GM23338 (cell line): ENCODE data around the gene AK9. TPM values are rescaled to one million over a fixed set of nuclear protein-coding genes. Genes with fewer than 3 reads are reported as not detected.

Experiments
- ATAC-seq: fragments of 200-7000 bp; cut with Tn5 transposase; 3 replicates; pipeline ENCODE4 v1.9.1; 2020
- DNase-seq: peaks from one replicate; pipeline ENCODE4 v3.0.0-alpha.2; 2015; ENCODE audit warnings: low spot score
- H2AFZ ChIP-seq: fragments of 200-600 bp; sonication (generic); 2 replicates; pipeline ENCODE4 v1.8.0; 2016; ENCODE audit warnings: antibody characterized with exemption, mild to moderate bottlenecking, moderate library complexity
- H3F3A ChIP-seq: fragments of 200-600 bp; sonication (generic); replicated peaks from 2 replicates; pipeline ENCODE4 v1.8.0; 2017; ENCODE audit warnings: antibody characterized with exemption, mixed run types, low read depth
- H3K27ac ChIP-seq: fragments of 200-600 bp; sonication (generic); 2 replicates; pipeline ENCODE4 v1.6.1; 2016; ENCODE audit warnings: low read depth
- H3K27me3 ChIP-seq: fragments of 200-600 bp; sonication (generic); 2 replicates; pipeline ENCODE4 v1.8.0; 2016; ENCODE audit warnings: mild to moderate bottlenecking, mixed run types, moderate library complexity; ENCODE audit not compliant: insufficient read depth
- H3K36me3 ChIP-seq: fragments of 200-600 bp; sonication (generic); 2 replicates; pipeline ENCODE4 v1.8.0; 2016; ENCODE audit warnings: mild to moderate bottlenecking; ENCODE audit not compliant: insufficient read depth
- H3K4me1 ChIP-seq: fragments of 200-600 bp; sonication (generic); 2 replicates; pipeline ENCODE4 v1.8.0; 2016; ENCODE audit warnings: mild to moderate bottlenecking, moderate library complexity; ENCODE audit not compliant: insufficient read depth
- H3K4me2 ChIP-seq: fragments of 200-600 bp; sonication (generic); 2 replicates; pipeline ENCODE4 v1.7.1; 2017; ENCODE audit warnings: mixed run types
- H3K4me3 ChIP-seq: fragments of 200-600 bp; sonication (generic); 2 replicates; pipeline ENCODE4 v1.6.1; 2016; ENCODE audit warnings: mixed run types
- H3K79me2 ChIP-seq: fragments of 200-600 bp; sonication (generic); replicated peaks from 2 replicates; pipeline ENCODE4 v1.8.0; 2017; ENCODE audit warnings: mild to moderate bottlenecking; ENCODE audit not compliant: insufficient read depth
- H3K9me2 ChIP-seq: fragments of 200-600 bp; sonication (generic); 2 replicates; pipeline ENCODE4 v1.8.0; 2017; ENCODE audit not compliant: insufficient read depth
- H4K20me1 ChIP-seq: fragments of 200-600 bp; sonication (generic); replicated peaks from 2 replicates; pipeline ENCODE4 v1.8.0; 2017; ENCODE audit warnings: mild to moderate bottlenecking; ENCODE audit not compliant: insufficient read depth
- H3K27ac Mint-ChIP-seq: 2 replicates; pipeline ENCODE4 v1.8.0; 2020; ENCODE audit warnings: inconsistent platforms, mild to moderate bottlenecking, moderate library complexity, mixed read lengths
- H3K27me3 Mint-ChIP-seq: 3 replicates; pipeline ENCODE4 v1.8.0; 2022; ENCODE audit warnings: low read depth, mild to moderate bottlenecking, moderate library complexity, mixed read lengths, inconsistent platforms; ENCODE audit not compliant: insufficient read depth, poor library complexity
- H3K36me3 Mint-ChIP-seq: 3 replicates; pipeline ENCODE4 v1.8.0; 2021; ENCODE audit warnings: low read depth, mild to moderate bottlenecking, inconsistent platforms, moderate library complexity, mixed read lengths
- H3K4me1 Mint-ChIP-seq: 3 replicates; pipeline ENCODE4 v1.8.0; 2020; ENCODE audit warnings: mild to moderate bottlenecking, inconsistent platforms, mixed read lengths
- H3K4me3 Mint-ChIP-seq: 3 replicates; pipeline ENCODE4 v1.8.0; 2021; ENCODE audit warnings: moderate library complexity, mild to moderate bottlenecking, inconsistent platforms, mixed read lengths
- H3K9me3 Mint-ChIP-seq: 3 replicates; pipeline ENCODE4 v1.8.0; 2020; ENCODE audit warnings: moderate library complexity, mild to moderate bottlenecking, inconsistent platforms, mixed read lengths
- EZH2 ChIP-seq: fragments of 200-600 bp; sonication (generic); IDR thresholded peaks from one replicate; pipeline ENCODE4 v1.8.0; 2017; ENCODE audit warnings: antibody characterized with exemption, mild to moderate bottlenecking, low read depth; ENCODE audit not compliant: unreplicated experiment
- JUNB ChIP-seq: IDR thresholded peaks from one replicate; pipeline ENCODE4 v1.6.1; 2016; ENCODE audit warnings: antibody characterized with exemption; ENCODE audit not compliant: unreplicated experiment
- POLR2AphosphoS5 ChIP-seq: IDR thresholded peaks from 2 replicates; pipeline ENCODE4 v1.6.1; 2016; ENCODE audit warnings: antibody characterized with exemption, low read depth
- REST ChIP-seq: IDR thresholded peaks from one replicate; pipeline ENCODE4 v1.6.1; 2018; ENCODE audit warnings: antibody characterized with exemption; ENCODE audit not compliant: unreplicated experiment
- STAT1 ChIP-seq: IDR thresholded peaks from one replicate; pipeline ENCODE4 v1.6.1; 2016; ENCODE audit warnings: antibody characterized with exemption; ENCODE audit not compliant: unreplicated experiment
- ZNF462 ChIP-seq: fragments of 250-450 bp; sonication (Bioruptor Pico); IDR thresholded peaks from 2 replicates; pipeline ENCODE4 v1.5.0; 2020; ENCODE audit warnings: mild to moderate bottlenecking, moderate library complexity
- polyA plus RNA-seq: library from polyadenylated mRNA; unstranded; fragments of >200 nt; fragmentation: Nextera tagmentation; extraction: Ambion mirVana; gene quantifications from 2 replicates; pipeline ENCODE4 v1.2.1, GENCODE V29; 2016
- total RNA-seq: library from RNA; depleted of rRNA; stranded (reverse); fragments of >200 nt; shearing (Covaris generic); gene quantifications from 2 replicates; pipeline ENCODE4 v1.2.3, GENCODE V29; 2014

AK9 gene
- total and polyA plus RNA-seq, 2 experiments from 2014 or later = 2.0 to 6.4 TPM

GRCh38 chr6:109739686-109740085 is 48.7 kb upstream of the AK9 start (continued):
- TF ChIP-seq ZNF462 (CRISPR knock-in tag) = no peak
- TF ChIP-seq JUNB = no peak
- no peak for TF ChIP-seq STAT1

- H3K9me3 Mint-ChIP-seq = no peaks in the 10 kb centered on the region
- H3K4me2 ChIP-seq = no peak overlapping the region
These were observed 47.7 kb upstream of the AK9 start for GRCh38 chr6:109738667-109739066.

More at GRCh38 chr6:109738667-109739066, 47.7 kb upstream of the AK9 start:
- H3K4me1 ChIP-seq = peaks cover 30% of the 10 kb centered on the region
- H3K4me1 Mint-ChIP-seq = peaks cover 44% of the 10 kb centered on the region
- H3K9me2 ChIP-seq = no peaks in the 10 kb centered on the region
- peaks cover 19% of the 10 kb centered on the region for H3K36me3 Mint-ChIP-seq
- no peak overlapping the region for H3K4me3 Mint-ChIP-seq
- no peak overlapping the region for H3K27ac Mint-ChIP-seq
- no peaks in the 10 kb centered on the region for H3K27me3 ChIP-seq
- no peaks in the 10 kb centered on the region for H3F3A ChIP-seq
- H2AFZ ChIP-seq = no peak overlapping the region
- no peak for ATAC-seq
- H3K27ac ChIP-seq = no peak overlapping the region
- DNase-seq = no peak
- TF ChIP-seq POLR2AphosphoS5 (no peak), JUNB (no peak), REST (no peak), ZNF462 (CRISPR knock-in tag) (no peak), EZH2 (no peak)
- H3K36me3 ChIP-seq = no peaks in the 10 kb centered on the region
- H4K20me1 ChIP-seq = no peaks in the 10 kb centered on the region
- H3K27me3 Mint-ChIP-seq = no peaks in the 10 kb centered on the region
- no peaks in the 10 kb centered on the region for H3K79me2 ChIP-seq
- H3K4me3 ChIP-seq = no peak overlapping the region
